ENCODE measurements around the gene SPACDR.
A peak's percentile ranks its signal among the peaks of the same experiment; 100 is the strongest.
"Not testable (repeated sequence)": the region's sequence is repeated elsewhere in the genome, so short reads cannot be mapped to it uniquely, and the experiment has no call there.

The SPACDR gene

DNA sequence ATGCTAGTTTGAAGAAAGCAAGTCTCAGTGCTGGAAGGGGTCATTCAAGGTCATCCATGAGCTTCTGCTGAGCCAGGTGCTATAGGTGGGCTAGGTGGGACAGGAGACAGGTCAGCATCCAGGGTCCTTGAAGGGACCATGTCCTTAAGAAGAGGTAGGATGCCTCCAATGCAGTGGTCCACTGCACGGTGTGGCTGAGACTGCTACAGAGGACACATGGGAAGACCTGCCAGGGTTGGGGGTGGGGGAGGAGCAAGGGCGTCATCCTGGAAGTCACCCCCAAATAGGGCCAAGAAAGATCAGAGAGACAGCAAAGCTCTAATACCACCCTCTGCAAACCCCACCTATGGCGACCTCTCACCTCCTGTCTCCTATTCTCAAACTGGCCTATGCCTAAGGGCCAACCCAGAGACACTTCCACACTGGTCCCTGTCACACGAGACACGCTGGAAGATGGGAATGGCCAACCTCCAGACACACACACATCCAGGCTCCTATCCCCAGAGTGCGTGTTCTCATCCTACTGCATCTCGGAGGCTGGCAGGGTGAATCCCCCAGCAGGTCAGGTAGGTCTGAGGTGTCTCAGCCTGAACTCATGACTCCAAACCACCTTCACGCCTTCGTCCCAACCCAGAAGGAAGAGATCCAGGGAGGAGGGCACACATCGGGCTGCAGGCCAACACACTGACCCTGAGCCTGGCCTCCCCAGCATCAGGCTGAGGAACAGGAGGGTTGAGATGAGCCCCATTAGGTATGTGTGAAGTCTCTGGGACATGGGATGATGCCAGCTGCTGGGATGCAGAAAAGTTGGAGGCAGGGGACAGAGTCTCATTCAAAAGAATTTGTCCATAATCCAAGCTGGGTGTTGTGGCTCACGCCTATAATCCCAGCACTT is 22.2 kb downstream of the SPACDR start:
- no peak overlapping the region for H3K4me3 ChIP-seq (ENCODE audit: low read depth, low read length)
- no peak for DNase-seq (ENCODE audit: low read depth, low spot score)
- TF ChIP-seq, protein P1, sequence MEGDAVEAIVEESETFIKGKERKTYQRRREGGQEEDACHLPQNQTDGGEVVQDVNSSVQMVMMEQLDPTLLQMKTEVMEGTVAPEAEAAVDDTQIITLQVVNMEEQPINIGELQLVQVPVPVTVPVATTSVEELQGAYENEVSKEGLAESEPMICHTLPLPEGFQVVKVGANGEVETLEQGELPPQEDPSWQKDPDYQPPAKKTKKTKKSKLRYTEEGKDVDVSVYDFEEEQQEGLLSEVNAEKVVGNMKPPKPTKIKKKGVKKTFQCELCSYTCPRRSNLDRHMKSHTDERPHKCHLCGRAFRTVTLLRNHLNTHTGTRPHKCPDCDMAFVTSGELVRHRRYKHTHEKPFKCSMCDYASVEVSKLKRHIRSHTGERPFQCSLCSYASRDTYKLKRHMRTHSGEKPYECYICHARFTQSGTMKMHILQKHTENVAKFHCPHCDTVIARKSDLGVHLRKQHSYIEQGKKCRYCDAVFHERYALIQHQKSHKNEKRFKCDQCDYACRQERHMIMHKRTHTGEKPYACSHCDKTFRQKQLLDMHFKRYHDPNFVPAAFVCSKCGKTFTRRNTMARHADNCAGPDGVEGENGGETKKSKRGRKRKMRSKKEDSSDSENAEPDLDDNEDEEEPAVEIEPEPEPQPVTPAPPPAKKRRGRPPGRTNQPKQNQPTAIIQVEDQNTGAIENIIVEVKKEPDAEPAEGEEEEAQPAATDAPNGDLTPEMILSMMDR (IDR thresholded peaks at IDR 0.05; ENCODE audit: insufficient read depth, low read length, missing control alignments), result no peak
- ChIA-PET POLR2A (no interaction called here), CTCF (interaction anchor here (1.4 to 3.9 kb wide), 2 partner anchors 8 to 122 kb away, joined by 3 to 21 read pairs; no protein-coding TSS in a partner anchor)

DNA sequence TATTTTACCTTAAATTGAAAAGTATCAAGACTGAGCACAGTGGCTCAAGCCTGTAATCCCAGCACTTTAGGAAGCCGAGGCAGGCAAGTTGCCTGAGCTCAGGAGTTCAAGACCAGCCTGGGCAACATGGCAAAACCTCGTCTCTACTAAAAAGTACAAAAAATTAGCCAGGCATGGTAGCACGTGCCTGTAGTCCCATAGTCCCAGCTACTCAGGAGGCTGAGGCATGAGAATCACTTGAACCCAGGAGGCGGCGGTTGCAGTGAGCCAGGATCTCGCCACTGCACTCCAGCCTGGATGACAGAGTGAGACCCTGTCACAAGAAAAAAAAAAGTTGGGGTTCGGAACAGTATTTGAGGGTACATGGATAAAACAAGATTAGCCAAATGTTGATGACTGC is 24.8 kb downstream of the SPACDR start:
- ChIA-PET POLR2A (interaction anchor here (2.6 kb wide), 1 partner anchor 10 kb away, joined by 14 read pairs; the partner anchor contains the start of genes MEPCE and ZCWPW1), CTCF (interaction anchor here (3.9 kb wide), 1 partner anchor 11 kb away, joined by 21 read pairs; no protein-coding TSS in a partner anchor)
- not testable (repeated sequence) for DNase-seq (ENCODE audit: low read depth, low spot score); H3K4me3 ChIP-seq (ENCODE audit: low read depth, low read length)

DNA sequence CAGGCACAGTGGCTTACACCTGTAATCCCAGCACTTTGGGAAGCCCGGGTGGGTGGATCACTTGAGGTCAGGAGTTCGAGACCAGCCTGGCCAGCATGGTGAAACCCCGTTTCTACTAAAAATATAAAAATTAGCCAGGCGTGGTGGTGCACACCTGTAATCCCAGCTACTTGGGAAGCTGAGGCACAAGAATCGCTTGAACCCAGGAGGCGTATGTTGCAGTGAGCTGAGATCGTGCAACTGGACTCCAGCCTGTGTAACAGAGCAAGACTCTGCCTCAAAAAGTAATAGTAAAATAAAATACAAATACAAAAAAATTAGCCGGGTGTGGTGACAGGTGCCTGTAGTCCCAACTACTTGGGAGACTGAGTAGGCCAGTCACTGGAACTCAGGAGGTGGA is 25.3 kb downstream of the SPACDR start:
- ChIA-PET CTCF (interaction anchor here (1.1 to 3.9 kb wide), 2 partner anchors 12 to 27 kb away, joined by 3 to 21 read pairs; no protein-coding TSS in a partner anchor), POLR2A (interaction anchor here (2.6 kb wide), 1 partner anchor 10 kb away, joined by 14 read pairs; the partner anchor contains the start of genes MEPCE and ZCWPW1)

DNA sequence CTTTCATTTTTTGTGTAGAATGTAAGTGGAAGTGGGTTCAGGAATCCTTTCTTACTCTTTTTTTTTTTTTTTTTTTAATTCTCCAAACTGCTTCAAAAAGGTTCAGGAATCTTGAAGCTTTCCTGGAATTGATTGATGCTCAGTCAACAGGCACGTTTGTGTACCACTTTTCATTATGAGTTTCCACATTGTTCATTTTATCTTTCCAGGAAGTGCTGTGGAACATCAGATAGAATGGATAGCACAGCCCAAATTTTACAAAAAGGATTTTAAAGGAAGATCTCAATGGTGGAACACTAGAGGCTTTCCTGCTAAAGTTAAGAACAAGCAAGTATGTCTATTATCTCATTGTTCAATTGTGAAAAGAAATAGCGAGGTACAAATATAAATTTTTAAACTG is 25.9 kb downstream of the SPACDR start:
- TF ChIP-seq, protein P1 (IDR thresholded peaks at IDR 0.05; ENCODE audit: insufficient read depth, low read length, missing control alignments), result no peak
- H3K4me3 ChIP-seq (ENCODE audit: low read depth, low read length), result no peak overlapping the region
- ChIA-PET CTCF (interaction anchor here (0.9 to 1.3 kb wide), 3 partner anchors 28 to 147 kb away, joined by 3 read pairs; no protein-coding TSS in a partner anchor), POLR2A (no interaction called here)
- DNase-seq (ENCODE audit: low read depth, low spot score), result no peak

More for the DNA sequence above, 25.3 kb downstream of the SPACDR start:
- not testable (repeated sequence) for DNase-seq (ENCODE audit: low read depth, low spot score); H3K4me3 ChIP-seq (ENCODE audit: low read depth, low read length)

DNA sequence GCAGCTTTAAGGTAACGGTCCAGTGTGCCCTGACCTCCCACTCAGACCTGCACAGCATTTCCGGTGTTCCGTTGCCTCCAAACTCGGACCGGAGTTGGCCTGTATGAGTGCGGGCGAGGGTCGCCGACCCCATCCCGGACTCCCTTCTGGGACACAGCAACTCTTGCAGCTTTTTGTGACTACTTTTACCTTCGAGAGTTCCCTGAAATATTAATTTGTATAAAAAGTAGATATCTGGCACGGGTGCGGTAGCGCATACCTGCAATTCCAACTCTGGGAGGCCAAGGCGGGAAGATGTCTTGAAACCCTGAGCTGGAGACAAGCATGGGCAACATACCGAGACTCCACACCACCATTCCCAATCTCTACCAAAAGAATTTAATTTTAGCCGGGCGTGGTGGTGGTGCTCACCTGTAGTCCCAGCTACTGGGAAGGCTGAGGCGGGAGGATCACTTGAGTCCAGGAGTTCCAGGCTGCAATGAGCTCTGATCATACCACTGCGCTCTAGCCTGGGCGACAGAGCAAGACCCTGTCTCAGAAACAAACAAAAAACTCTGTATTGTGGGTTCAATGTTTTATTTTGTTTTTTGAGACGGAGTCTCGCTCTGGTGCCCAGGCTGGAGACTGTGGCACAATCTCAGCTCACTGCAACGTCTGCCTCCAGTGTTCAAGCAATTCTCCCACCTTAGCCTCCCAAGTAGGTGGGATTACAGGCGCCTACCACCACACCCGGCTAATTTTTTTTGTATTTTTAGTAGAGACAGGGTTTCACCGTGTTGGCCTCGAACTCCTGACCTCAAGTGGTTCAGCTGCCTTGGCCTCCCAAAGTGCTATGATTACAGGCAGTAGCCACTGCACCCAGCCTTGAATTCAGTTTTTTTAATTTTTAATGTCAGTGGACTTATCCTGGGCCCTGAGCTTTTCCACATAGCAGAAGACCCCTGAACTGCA is 26.6 kb downstream of the SPACDR start:
- ChIA-PET POLR2A (no interaction called here), CTCF (interaction anchor here (0.7 to 1.4 kb wide), 7 partner anchors 12 to 255 kb away, joined by 3 to 6 read pairs (median 3); no protein-coding TSS in a partner anchor)
- TF ChIP-seq, protein P1 (IDR thresholded peaks at IDR 0.05; ENCODE audit: insufficient read depth, low read length, missing control alignments), result no peak
- no peak for DNase-seq (ENCODE audit: low read depth, low spot score)
- H3K4me3 ChIP-seq (ENCODE audit: low read depth, low read length), result no peak overlapping the region

DNA sequence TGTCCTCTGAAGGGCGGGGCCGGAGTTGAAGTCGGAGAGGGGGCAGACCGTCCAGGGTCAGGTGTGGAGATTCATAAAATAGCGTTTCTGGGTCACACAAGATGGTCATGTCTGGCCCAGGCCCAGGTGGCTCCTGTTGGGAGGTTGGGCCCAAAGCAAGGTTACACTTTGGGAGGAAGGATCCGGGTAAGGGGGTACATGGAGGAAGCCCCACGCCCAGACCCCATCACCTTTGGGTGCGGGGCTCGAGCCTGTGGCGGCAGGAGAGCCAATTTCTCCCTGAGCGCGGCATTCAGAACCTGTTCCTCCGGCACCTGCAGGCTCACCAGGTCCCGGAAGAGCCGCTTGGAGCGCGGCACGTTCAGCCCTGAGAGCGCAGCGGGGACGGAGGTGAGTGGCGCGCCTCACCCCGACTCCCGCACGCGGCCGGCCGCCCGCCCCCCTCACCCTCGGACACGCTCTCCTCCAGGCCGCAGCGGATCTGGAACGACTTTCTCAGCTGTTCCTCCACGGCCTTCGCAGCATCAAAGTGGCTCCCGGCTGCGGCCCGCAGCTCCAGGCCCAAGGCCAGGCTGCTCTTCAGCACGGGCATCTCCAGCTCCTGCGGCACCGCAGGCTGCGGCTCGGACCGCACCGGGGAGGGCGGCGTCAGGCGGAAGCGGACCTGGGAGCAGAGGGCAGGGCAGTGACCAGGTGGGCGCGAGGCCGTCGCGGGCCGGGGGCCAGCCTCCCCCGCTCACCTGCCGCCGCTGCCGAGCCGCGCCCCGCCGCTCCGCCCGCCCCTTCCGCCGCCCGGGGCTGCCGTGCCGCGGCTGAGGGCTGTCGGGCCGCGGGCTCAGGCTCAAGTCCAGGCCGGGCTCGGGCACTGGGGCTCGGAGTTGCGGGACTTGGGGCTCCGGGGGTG is 28.4 kb downstream of the SPACDR start:
- CTCF ChIA-PET, result interaction anchor here (1.0 to 2.1 kb wide), 5 partner anchors 9 to 126 kb away, joined by 3 to 13 read pairs (median 4); no protein-coding TSS in a partner anchor
- DNase-seq (ENCODE audit: low read depth, low spot score), result no peak
- POLR2A ChIA-PET, result no interaction called here
- peak overlapping the region; percentile 87 for H3K4me3 ChIP-seq (ENCODE audit: low read depth, low read length)
- TF ChIP-seq, protein P1 (IDR thresholded peaks at IDR 0.05; ENCODE audit: insufficient read depth, low read length, missing control alignments), result no peak

Data from AG04449 (cell line).